HG02840 (cell line): ENCODE results near the gene KCNIP4.

ENCODE experiments used
- ATAC-seq: cut with Tn5 transposase; IDR thresholded peaks from one replicate; pipeline ENCODE4 v1.9.1; 2021; ENCODE audit warnings: mild to moderate bottlenecking, moderate library complexity, moderate number of reproducible peaks; ENCODE audit not compliant: unreplicated experiment, low FRiP score

Gene KCNIP4

GRCh38 chr4:21856754-21857153 is 91.8 kb downstream of the KCNIP4 start:
- ATAC-seq: no peak

GRCh38 chr4:21856301-21856700 is 92.3 kb downstream of the KCNIP4 start:
- no peak for ATAC-seq

- no peak for ATAC-seq
Measured at GRCh38 chr4:21849077-21849476, 99.5 kb downstream of the KCNIP4 start.

- no peak for ATAC-seq
Measured at GRCh38 chr4:21848021-21848420, 100.6 kb downstream of the KCNIP4 start.

- no peak for ATAC-seq
Measured at GRCh38 chr4:21845663-21846062, 102.9 kb downstream of the KCNIP4 start.

- no peak for ATAC-seq
Measured at GRCh38 chr4:21835712-21836111, 112.9 kb downstream of the KCNIP4 start.

GRCh38 chr4:21830272-21830671 is 118.3 kb downstream of the KCNIP4 start:
- ATAC-seq: no peak

- no peak for ATAC-seq
Measured at GRCh38 chr4:21827575-21827974, 121.0 kb downstream of the KCNIP4 start.

GRCh38 chr4:21826071-21826470 is 122.5 kb downstream of the KCNIP4 start:
- no peak for ATAC-seq

- ATAC-seq: no peak
Measured at GRCh38 chr4:21819086-21819485, 129.5 kb downstream of the KCNIP4 start.

GRCh38 chr4:21815651-21816377 is 132.8 kb downstream of the KCNIP4 start:
- ATAC-seq: no peak

GRCh38 chr4:21811565-21811964 is 137.0 kb downstream of the KCNIP4 start:
- no peak for ATAC-seq

- ATAC-seq: no peak
Measured at GRCh38 chr4:21806991-21807390, 141.6 kb downstream of the KCNIP4 start.

- ATAC-seq: no peak
Measured at GRCh38 chr4:21802406-21802805, 146.2 kb downstream of the KCNIP4 start.

GRCh38 chr4:21801661-21802385 is 146.7 kb downstream of the KCNIP4 start:
- ATAC-seq: no peak

GRCh38 chr4:21795091-21795490 is 153.5 kb downstream of the KCNIP4 start:
- ATAC-seq: no peak

GRCh38 chr4:21792736-21793135 is 155.8 kb downstream of the KCNIP4 start:
- ATAC-seq: no peak

GRCh38 chr4:21790438-21791029 is 158.0 kb downstream of the KCNIP4 start:
- ATAC-seq: no peak

- no peak for ATAC-seq
Measured at GRCh38 chr4:21780148-21780547, 168.4 kb downstream of the KCNIP4 start.

- no peak for ATAC-seq
Measured at GRCh38 chr4:21778702-21779101, 169.9 kb downstream of the KCNIP4 start.

GRCh38 chr4:21775703-21776102 is 172.9 kb downstream of the KCNIP4 start:
- ATAC-seq: no peak
